GM12872 (cell line): Measurements from ENCODE around the gene CEP128.

Experiments
- TF ChIP-seq, protein P1 (sequence below): IDR thresholded peaks from 3 replicates; pipeline ENCODE4 v1.5.1; 2011; ENCODE audit warnings: low read depth, mild to moderate bottlenecking, low read length, moderate library complexity; ENCODE audit not compliant: insufficient read depth

CEP128 gene

DNA sequence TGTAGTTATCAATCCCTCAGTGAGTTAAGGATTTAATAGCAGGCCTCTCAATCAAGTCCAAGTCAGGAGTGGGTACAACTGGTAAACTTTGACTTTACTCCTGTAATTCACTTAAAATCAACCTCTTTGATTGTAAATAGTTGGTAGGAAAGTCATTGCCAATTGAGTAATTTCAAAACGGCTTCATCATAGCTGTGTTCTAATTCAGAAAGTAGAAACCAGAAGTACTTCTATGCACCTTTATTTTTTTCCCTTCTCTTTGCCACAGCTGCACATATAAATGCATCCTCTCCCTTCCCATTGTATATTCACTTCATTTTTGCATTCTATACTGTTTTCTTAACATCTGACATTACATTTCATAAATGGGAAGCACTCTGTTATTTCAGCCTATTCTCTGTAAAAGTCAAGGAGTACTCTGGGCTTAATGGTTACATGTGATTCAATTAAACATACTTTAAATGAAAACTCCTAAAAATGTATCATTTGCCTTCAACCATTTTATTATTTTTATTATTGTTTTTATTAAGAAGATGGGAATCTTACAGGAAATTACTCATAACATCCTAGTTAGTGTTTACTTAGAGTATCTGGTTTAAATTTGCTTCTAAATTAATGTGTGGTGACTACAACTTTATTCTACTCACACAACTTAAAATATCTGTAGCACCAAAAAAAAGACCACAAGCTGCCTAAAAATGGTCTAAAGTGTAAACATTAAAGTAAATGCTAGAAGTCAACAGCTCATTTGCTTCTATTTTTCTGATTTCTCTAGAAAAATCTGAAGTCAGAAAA is 171.2 kb downstream of the CEP128 start:
- TF ChIP-seq, protein P1, sequence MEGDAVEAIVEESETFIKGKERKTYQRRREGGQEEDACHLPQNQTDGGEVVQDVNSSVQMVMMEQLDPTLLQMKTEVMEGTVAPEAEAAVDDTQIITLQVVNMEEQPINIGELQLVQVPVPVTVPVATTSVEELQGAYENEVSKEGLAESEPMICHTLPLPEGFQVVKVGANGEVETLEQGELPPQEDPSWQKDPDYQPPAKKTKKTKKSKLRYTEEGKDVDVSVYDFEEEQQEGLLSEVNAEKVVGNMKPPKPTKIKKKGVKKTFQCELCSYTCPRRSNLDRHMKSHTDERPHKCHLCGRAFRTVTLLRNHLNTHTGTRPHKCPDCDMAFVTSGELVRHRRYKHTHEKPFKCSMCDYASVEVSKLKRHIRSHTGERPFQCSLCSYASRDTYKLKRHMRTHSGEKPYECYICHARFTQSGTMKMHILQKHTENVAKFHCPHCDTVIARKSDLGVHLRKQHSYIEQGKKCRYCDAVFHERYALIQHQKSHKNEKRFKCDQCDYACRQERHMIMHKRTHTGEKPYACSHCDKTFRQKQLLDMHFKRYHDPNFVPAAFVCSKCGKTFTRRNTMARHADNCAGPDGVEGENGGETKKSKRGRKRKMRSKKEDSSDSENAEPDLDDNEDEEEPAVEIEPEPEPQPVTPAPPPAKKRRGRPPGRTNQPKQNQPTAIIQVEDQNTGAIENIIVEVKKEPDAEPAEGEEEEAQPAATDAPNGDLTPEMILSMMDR = no peak

DNA sequence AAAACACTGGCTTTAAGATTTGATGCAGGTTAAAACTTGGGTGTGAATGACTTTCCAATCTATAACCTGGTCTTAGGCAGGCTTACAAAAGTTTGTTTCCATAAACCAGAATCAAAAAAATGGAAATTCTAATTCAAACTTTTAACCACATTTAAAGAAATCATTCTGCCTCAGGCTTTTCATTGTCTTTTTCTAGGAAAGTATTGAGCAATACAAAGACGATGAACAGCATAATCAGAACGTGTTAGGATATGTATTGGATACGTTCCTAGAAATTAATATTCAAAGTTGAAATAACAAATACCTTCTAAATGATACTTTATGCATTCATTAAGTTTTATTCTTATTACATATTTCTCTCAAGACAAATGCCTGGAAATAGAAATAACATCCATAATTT is 172.9 kb downstream of the CEP128 start:
- TF ChIP-seq, protein P1 = no peak

DNA sequence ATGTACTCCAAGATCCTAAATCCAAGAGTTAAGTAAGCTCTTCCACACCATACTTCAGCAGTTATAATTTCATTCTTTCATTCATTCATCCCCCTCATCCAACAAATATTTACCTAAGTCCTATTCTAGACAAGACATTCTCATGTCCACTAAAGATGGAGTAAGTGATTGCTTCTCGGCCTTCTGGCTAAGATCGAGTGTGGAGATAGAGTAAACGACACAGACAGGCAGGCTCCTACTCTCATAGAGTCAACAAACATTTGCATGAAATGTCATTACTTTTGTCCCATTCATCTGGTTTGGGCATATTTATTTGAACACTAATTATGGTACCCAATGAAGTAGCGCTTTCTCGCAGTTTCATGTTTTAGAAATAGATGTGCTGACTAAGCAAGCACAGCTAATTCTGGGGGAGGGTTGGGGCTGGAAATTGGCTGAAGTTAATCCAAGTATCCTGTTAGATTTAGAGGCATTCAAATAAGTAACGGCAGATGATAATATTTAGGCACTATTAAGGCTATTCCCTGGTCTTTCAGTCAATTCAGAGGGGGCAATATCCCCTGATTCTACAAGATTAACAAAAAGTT is 176.5 kb downstream of the CEP128 start:
- TF ChIP-seq, protein P1 = no peak

DNA sequence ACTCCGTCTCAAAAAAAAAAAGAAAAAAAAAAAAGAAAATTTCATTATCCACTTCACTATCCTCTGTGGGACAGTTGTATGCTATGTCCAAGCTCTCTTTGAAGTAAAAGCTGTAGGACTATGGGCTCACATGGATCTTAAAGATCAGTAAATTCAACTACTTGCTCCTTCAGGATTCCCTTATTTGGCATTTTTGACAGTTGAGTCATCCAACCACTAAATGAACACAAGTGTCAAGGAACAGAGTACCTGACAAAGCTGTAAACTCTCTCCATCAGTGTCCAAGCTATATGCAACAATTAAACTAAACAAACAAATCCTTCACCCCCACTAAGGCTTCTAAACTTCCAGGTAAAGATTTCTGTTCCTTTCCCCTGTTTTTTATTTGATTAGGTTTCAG is 177.0 kb downstream of the CEP128 start:
- TF ChIP-seq, protein P1 = no peak

DNA sequence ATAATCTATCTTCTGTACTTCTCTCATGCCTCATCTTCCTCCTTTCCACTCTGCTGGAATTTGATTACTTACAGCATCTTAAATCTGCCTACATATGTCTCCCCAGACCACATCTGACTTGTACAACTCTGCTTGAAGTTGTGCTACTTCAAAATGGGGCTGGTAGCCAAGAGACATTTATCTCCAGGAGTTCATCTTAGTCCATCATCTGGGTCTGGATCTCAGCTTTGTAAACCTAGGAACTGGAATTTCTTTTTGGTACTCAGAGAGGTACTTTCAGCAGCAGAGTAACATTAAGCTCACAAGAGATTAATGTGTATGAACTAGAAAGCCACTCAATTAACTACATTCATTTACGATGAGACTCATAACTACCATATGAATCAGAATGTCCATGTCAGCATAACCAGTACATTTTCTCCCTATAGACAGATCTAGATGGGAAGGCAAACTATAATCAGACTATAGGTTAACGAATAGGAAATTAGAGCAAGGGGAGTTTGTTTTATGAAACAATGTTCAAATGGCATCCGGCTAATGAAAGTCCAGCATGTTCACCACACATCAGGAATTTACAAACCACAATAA is 178.8 kb downstream of the CEP128 start:
- TF ChIP-seq, protein P1 = no peak

DNA sequence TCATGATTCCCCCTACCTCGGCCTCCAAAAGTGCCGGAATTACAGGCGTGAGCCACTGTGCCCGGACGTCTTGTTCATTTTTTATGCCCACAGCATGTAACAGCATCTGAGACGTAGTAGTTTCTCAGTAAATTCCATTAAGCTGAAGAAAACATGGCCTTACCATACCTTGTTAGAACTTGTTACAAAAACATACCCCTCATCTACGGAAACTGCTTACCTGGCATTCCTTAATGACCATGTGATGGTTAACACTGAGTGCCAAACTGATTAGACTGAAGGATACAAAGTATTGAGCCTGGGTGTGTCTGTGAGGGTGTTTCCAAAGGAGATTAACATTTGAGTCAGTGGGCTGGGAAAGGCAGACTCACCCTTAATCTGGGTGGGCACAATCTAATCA is 186.8 kb downstream of the CEP128 start:
- TF ChIP-seq, protein P1 = no peak

DNA sequence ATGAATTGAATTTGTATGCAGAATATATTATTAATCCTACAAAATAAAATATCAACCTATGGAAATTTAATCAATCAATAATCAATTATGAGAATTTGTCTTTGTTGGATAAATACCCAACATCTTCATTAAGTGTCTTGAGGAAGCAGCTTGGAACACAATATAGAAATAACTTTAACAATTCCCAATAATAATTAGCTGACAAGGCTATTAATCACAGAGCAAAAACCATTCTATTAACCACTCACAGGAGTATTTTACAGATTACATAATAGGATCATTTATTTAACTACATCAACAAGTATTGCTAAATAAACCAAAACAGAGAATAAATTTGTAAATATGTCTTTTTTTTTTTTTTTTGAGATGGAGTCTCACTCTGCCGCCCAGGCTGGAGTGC is 190.3 kb downstream of the CEP128 start:
- TF ChIP-seq, protein P1 = no peak
